NB4 (cell line): ENCODE measurements around the gene SVOP.

Experiments
- POLR2A ChIP-seq: IDR thresholded peaks from 2 replicates; pipeline ENCODE4 v1.6.1; 2011; ENCODE audit warnings: mild to moderate bottlenecking; ENCODE audit not compliant: insufficient read length; ENCODE audit errors: extremely low read depth
- TF ChIP-seq, protein P1 (sequence below): IDR thresholded peaks from one replicate; pipeline ENCODE4 v1.5.1; 2012; ENCODE audit warnings: low read depth, low read length

DNA sequence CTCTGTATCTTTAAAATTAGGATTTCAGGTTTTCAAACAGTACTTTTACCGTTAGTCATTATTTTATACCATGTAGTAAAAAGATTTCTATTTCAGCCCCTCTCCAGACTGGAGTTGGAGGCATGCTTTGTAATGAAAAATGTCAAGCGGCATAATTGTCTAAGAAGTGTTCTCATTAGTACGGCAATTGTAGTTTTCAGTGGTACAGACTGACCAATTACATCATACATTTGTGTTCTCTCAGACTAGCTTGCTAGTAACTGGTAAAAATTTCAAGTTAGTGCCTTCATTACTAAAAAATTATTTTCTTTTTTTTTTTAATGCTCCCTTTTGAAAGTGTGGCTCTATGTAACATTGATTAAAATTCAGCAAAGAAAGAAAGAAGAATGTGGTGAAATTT, 36.0 kb upstream of the SVOP start:
- TF ChIP-seq, protein P1, sequence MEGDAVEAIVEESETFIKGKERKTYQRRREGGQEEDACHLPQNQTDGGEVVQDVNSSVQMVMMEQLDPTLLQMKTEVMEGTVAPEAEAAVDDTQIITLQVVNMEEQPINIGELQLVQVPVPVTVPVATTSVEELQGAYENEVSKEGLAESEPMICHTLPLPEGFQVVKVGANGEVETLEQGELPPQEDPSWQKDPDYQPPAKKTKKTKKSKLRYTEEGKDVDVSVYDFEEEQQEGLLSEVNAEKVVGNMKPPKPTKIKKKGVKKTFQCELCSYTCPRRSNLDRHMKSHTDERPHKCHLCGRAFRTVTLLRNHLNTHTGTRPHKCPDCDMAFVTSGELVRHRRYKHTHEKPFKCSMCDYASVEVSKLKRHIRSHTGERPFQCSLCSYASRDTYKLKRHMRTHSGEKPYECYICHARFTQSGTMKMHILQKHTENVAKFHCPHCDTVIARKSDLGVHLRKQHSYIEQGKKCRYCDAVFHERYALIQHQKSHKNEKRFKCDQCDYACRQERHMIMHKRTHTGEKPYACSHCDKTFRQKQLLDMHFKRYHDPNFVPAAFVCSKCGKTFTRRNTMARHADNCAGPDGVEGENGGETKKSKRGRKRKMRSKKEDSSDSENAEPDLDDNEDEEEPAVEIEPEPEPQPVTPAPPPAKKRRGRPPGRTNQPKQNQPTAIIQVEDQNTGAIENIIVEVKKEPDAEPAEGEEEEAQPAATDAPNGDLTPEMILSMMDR, result no peak
- TF ChIP-seq POLR2A, result no peak
